Activated T-cell treated with anti-CD3 and anti-CD28 coated beads, Interleukin-2, amount 50 U/mL, for 24 hours (primary cell): ENCODE measurements around the gene LILRB1.
"Not testable (repeated sequence)": the region's sequence is repeated elsewhere in the genome, so short reads cannot be mapped to it uniquely, and the experiment has no call there.

Experiments used
- DNase-seq: peaks from one replicate; pipeline ENCODE4 v3.0.0-alpha.2; 2020
- H3K27ac Mint-ChIP-seq: 2 replicates; pipeline ENCODE4 v1.8.0; 2020; ENCODE audit warnings: mild to moderate bottlenecking, mixed read lengths
- H3K27me3 Mint-ChIP-seq: 2 replicates; pipeline ENCODE4 v1.8.0; 2020; ENCODE audit warnings: mixed read lengths
- H3K36me3 Mint-ChIP-seq: 2 replicates; pipeline ENCODE4 v1.8.0; 2020; ENCODE audit warnings: low read depth, mixed read lengths
- H3K4me1 Mint-ChIP-seq: 2 replicates; pipeline ENCODE4 v1.8.0; 2020; ENCODE audit warnings: low read depth, mixed read lengths
- H3K4me3 Mint-ChIP-seq: 2 replicates; pipeline ENCODE4 v1.8.0; 2020; ENCODE audit warnings: mild to moderate bottlenecking, moderate library complexity, mixed read lengths
- H3K9me3 Mint-ChIP-seq: 2 replicates; pipeline ENCODE4 v1.8.0; 2020; ENCODE audit warnings: mixed read lengths

LILRB1 gene

DNA sequence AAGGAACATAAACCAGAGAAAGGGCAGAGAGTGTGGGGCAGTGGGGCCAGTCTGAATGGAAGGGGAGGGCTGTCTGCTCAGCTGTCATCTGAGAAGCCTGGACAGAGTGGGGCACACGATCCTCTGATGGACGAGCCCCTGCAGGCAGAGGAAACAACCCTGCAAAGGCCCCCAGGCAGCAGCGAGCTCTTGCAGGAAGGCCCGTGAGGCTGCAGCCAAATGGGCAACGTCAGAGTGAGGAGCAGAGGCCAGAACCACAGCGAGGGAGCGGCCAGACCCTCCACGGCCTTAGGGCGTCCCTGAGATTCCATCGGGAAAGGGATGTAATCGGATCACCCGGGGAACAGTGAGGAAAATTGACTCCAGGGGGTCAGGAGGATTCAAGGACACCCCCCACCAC lies 5.8 kb downstream of the LILRB1 start:
- not testable (repeated sequence) for H3K27ac Mint-ChIP-seq, DNase-seq, H3K36me3 Mint-ChIP-seq, H3K4me1 Mint-ChIP-seq, H3K4me3 Mint-ChIP-seq, H3K9me3 Mint-ChIP-seq
- H3K27me3 Mint-ChIP-seq: peaks cover 41% of the 10 kb centered on the region

DNA sequence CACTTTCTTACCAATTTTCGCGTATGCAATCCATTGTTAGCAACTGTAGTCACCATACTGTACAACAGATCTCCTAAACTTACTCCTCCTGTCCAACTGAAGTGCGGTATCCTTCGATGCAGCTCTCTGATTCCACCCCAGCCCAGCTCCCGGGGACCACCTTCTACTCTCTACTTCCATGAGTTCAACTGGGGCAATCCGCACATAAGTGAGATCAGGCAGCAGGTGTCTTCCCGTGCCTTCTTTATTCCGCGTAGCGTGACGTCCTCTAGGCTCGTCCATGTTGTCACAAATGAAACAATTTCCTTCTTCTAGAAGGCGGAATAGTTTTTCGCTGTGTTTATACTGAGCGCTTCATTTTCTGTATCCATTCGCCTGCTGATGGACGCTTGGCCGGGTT lies 8.4 kb downstream of the LILRB1 start:
- no peaks in the 10 kb centered on the region for H3K36me3 Mint-ChIP-seq
- H3K9me3 Mint-ChIP-seq: no peaks in the 10 kb centered on the region
- no peak overlapping the region for H3K27ac Mint-ChIP-seq
- DNase-seq: no peak
- no peak overlapping the region for H3K4me3 Mint-ChIP-seq
- no peaks in the 10 kb centered on the region for H3K4me1 Mint-ChIP-seq
- peaks cover 37% of the 10 kb centered on the region for H3K27me3 Mint-ChIP-seq

DNA sequence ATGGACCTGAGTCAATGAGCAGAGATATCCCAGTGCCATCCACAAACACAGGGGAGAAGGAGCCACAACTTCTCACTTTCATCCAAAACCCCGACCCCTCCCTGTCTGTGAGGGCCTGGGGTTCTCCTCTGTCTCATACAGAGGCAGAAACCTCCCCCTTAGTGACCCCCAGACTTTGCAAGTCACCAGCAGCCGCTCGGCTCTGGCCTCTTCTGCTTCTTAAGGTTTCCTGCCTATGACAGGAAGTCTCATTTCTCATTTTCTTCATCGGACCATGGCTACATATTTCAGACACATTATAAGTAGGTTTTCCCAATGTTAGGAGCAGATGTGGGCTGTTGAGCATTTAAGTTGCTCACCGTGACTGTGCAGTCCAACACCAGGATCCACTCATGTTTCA lies 12.7 kb downstream of the LILRB1 start:
- DNase-seq, H3K4me3 Mint-ChIP-seq, H3K36me3 Mint-ChIP-seq, H3K9me3 Mint-ChIP-seq, H3K4me1 Mint-ChIP-seq, H3K27ac Mint-ChIP-seq: not testable (repeated sequence)
- H3K27me3 Mint-ChIP-seq: peaks cover 22% of the 10 kb centered on the region

DNA sequence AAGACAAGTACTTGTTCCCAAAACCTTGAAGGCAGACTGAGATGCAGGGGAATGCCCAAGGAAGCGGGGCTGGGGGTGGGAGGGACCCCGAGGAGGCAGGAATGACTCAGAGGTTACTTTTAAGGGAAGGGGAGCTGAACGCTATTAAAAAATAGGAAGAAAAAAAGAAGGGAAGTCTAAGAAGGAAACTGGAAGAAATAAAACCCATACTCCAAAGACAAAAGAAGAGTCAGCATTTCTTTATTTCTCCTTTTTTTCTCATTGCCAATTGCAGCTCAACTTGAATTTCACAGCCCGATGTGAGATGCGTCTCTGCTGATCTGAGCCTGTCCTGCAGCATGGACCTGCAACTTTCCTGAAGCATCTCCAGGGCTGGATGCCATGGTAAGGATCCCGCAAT lies 13.3 kb downstream of the LILRB1 start:
- not testable (repeated sequence) for DNase-seq, H3K4me1 Mint-ChIP-seq, H3K27ac Mint-ChIP-seq, H3K9me3 Mint-ChIP-seq, H3K4me3 Mint-ChIP-seq, H3K36me3 Mint-ChIP-seq
- H3K27me3 Mint-ChIP-seq: peaks cover 22% of the 10 kb centered on the region

DNA sequence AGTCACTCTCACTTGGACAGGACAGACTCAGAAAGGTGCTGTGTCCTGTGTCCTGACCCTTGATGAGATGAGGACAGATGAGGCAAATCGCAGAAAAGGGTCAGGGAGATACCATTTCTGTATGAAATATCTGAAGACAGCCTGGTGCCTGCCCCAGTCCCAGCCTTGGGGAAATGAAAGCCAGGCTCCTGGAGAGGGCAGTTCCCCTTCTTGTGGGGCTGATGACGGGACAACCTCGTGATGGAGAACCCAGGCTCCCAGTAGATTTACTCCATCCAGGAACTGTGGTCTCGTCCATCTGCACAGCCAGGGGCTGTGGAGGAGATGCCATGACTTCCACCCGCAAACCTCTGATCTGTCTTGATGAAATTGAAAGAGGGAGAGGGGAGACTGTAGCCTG lies 13.8 kb downstream of the LILRB1 start:
- no peak overlapping the region for H3K4me3 Mint-ChIP-seq
- H3K4me1 Mint-ChIP-seq: no peaks in the 10 kb centered on the region
- peaks cover 22% of the 10 kb centered on the region for H3K27me3 Mint-ChIP-seq
- DNase-seq: no peak
- H3K9me3 Mint-ChIP-seq: no peaks in the 10 kb centered on the region
- H3K36me3 Mint-ChIP-seq: no peaks in the 10 kb centered on the region
- no peak overlapping the region for H3K27ac Mint-ChIP-seq

DNA sequence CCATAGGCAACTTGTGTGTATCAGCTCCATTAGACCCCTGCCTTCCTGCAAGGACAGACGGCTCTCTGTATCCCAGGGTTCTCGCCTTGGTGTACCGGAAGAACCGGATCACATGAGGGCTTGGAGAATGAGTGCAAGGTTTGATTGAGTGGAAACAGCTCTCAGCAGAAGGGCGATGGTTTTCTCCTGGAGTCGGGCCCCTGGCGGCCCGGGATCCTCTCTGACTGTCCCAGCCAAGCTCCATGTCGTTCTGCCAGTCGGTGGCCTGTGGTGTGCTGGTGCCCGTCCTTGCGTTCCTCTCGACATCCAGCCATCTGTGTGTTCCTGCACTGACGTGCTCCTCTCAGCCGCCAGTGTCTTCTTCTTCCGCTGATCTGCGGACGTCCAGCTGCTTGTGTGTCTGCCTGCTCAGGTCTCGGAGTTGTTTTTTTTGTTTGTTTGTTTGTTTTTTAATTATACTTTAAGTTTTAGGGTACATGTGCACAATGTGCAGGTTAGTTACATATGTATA lies 16.1 kb downstream of the LILRB1 start:
- Mint-ChIP-seq H3K27ac (no peak overlapping the region), H3K4me3 (no peak overlapping the region), H3K36me3 (no peaks in the 10 kb centered on the region), H3K9me3 (no peaks in the 10 kb centered on the region), H3K27me3 (peaks cover 15% of the 10 kb centered on the region), H3K4me1 (no peaks in the 10 kb centered on the region)
- DNase-seq: no peak

DNA sequence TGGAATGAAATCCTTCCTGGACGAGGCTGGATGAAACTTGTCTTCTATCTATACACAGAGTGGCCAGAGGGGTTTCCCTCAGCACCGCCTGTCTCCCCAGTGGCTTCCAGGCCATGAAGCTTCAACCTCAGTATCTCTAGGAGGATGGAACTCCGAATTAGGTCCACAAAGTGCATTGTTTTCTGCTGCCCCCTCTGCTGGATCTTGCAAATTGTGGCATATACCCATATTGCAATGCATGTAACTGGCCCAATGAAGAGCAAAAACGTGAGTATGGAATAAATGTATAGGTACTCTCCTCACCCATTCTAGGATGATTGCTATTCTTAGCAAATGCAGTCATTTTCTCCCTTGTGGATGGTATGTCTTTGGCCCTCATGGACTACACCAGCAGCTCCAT lies 17.8 kb downstream of the LILRB1 start:
- Mint-ChIP-seq H3K27me3 (peaks cover 11% of the 10 kb centered on the region), H3K9me3 (no peaks in the 10 kb centered on the region), H3K27ac (no peak overlapping the region), H3K4me3 (no peak overlapping the region), H3K4me1 (no peaks in the 10 kb centered on the region), H3K36me3 (no peaks in the 10 kb centered on the region)
- DNase-seq: no peak

DNA sequence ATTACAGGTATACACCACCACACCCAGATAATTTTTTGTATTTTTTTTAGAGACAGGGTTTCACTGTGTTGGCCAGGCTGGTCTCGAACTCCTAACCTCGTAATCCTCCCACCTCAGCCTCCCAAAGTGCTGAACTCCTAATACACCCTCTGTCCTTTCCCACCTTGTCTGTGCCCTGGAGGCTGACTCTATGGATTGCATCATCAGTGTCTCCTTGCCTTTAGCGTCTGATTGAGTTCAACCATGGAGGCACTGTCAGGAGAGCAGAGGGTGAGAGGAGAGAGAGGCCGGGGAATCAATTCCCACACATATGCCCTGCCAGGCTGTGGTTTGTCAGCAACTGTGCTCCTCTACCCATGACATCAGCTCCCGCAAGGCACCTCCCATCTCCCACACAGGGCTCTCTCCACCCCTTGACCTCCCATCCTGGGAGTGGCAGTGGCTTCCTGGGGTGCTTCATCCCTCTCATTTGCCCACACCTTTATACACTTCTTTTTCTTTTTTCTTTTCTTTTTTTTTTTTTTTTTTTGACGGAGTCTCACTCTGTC lies 19.9 kb downstream of the LILRB1 start:
- Mint-ChIP-seq H3K9me3 (no peaks in the 10 kb centered on the region), H3K4me3 (no peak overlapping the region), H3K36me3 (no peaks in the 10 kb centered on the region), H3K4me1 (no peaks in the 10 kb centered on the region), H3K27me3 (peaks cover 16% of the 10 kb centered on the region), H3K27ac (no peak overlapping the region)
- DNase-seq: no peak

DNA sequence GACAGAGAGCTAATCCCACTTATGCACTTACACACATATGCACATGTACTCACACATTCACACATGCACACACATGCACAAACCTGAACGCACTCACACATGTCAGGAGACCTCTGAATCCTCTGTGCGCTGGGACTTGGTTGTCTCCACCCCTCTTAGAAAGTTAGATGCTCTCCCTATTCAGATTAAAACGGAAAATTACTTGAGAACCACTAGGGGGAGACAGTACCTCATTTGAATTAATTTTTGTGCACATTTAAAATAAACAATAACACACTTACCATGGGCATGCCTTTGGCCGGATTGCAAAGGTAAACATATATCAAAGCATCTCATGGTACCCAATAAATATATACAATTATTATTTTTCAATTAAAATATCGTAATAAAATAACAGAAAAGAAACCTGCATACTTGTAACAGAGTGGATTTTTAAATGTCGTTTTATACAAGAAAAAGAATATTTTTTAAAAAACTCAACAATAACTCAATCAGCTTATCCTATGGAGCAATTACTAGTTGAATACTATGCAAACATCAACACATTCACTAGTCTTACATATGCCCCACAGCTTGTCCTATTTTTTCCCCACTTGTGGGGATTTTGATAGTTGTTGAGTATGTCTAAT lies 23.0 kb downstream of the LILRB1 start:
- Mint-ChIP-seq H3K4me3 (no peak overlapping the region), H3K4me1 (no peaks in the 10 kb centered on the region), H3K36me3 (no peaks in the 10 kb centered on the region), H3K27me3 (peaks cover 19% of the 10 kb centered on the region), H3K9me3 (no peaks in the 10 kb centered on the region), H3K27ac (no peak overlapping the region)
- DNase-seq: no peak

DNA sequence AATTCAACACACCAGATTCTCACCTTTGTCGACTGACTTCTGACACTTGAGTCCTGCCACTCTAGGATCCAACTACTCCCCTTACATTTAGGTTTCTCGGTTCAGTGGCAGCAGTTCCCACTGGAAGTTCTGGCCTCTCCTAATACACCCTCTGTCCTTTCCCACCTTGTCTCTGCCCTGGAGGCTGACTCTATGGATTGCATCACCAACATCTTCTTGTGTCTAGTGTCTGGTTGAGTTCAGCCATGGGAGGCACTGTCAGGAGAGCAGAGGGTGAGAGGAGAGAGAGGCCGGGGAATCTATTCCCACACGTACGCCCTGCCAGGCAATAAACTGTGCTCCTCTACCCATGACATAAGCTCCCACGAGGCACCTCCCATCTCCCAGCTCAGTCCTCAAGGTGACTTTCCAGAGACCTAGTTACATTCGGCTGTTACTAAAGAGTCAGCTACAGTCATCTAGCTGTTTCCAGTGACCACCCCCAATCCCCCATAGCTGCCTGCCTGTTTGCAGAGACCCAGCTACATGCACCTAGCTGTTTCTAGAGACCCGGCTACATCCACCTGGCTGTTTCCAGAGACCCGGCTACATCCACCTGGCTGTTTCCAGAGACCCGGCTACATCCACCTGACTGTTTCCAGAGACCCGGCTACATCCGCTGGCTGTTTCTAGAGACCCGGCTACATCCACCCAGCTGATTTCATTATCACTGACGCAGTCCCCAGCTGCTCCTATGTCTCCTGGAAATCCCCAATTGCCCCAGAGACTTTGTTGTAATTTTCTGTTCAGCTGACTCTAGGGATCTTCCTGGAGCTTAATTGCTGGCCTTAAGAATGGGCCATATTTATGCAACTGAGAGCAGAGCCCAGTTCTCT lies 24.4 kb downstream of the LILRB1 start:
- DNase-seq: no peak
- H3K9me3 Mint-ChIP-seq: no peaks in the 10 kb centered on the region
- H3K4me1 Mint-ChIP-seq: peaks cover 2% of the 10 kb centered on the region
- no peak overlapping the region for H3K27ac Mint-ChIP-seq
- no peaks in the 10 kb centered on the region for H3K36me3 Mint-ChIP-seq
- H3K4me3 Mint-ChIP-seq: no peak overlapping the region
- H3K27me3 Mint-ChIP-seq: peaks cover 28% of the 10 kb centered on the region

DNA sequence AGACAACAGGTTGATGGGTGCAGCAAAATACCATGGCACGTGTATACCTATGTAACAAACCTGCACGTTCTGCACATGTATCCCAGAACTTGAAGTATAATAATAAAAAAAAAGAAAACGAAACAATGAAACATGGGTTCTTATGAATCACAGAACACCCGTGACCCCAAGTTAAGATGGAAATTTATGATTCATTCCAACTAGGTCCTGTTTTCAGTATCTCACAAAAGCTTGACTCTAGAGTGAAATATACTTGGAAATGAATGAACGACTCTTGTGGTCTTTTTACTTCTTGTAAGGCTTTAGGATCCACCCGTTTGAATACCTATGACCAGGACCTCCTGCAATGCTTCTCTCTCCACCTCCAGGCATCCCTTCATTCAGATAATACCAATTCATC lies 29.0 kb downstream of the LILRB1 start:
- Mint-ChIP-seq H3K4me3 (no peak overlapping the region), H3K27me3 (peaks cover 38% of the 10 kb centered on the region), H3K36me3 (no peaks in the 10 kb centered on the region), H3K27ac (no peak overlapping the region), H3K4me1 (peaks cover 2% of the 10 kb centered on the region), H3K9me3 (no peaks in the 10 kb centered on the region)
- DNase-seq: no peak

DNA sequence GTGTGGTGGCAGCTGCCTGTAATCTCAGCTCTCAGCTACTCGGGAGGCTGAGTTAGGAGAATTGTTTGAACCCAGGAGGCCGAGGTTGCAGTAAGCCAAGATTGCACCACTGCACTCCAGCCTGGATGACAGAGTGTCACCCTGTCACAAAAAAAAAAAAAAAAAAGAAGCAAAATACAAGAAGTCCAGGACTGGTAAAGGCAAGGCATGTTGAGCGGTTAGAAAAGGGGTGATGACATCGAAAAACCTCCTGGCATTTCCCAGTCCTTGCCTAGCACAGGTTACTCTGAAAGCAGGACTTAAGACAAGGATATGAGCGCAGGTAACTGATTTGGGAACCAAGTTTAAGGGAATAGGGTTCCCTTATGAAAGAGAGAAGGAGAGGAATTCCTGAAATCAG lies 30.0 kb downstream of the LILRB1 start:
- Mint-ChIP-seq H3K27me3 (peaks cover 32% of the 10 kb centered on the region), H3K4me3 (no peak overlapping the region), H3K4me1 (peaks cover 2% of the 10 kb centered on the region), H3K27ac (no peak overlapping the region), H3K9me3 (no peaks in the 10 kb centered on the region), H3K36me3 (no peaks in the 10 kb centered on the region)
- no peak for DNase-seq

DNA sequence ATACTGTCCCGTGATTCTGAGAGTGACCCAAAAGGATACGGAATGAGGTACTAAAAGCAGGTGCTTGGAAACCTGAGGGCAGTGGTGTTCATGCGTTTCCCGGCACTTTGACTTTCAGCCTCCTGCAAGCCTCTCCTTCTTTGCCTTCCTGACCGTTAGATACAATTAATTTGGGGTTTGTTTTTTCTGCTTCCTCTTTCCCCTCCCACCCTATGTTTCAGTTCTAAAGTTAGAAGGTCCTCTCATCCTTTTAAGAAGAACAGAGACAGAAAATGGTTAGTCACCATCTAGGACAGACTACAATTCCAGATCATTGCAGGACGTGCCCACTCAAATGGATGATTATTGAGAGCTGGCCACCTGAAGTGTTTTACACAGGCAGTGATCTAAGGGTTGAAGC lies 30.7 kb downstream of the LILRB1 start:
- Mint-ChIP-seq H3K4me3 (no peak overlapping the region), H3K4me1 (peaks cover 2% of the 10 kb centered on the region), H3K27ac (no peak overlapping the region), H3K9me3 (no peaks in the 10 kb centered on the region), H3K36me3 (no peaks in the 10 kb centered on the region), H3K27me3 (peaks cover 32% of the 10 kb centered on the region)
- DNase-seq: no peak

DNA sequence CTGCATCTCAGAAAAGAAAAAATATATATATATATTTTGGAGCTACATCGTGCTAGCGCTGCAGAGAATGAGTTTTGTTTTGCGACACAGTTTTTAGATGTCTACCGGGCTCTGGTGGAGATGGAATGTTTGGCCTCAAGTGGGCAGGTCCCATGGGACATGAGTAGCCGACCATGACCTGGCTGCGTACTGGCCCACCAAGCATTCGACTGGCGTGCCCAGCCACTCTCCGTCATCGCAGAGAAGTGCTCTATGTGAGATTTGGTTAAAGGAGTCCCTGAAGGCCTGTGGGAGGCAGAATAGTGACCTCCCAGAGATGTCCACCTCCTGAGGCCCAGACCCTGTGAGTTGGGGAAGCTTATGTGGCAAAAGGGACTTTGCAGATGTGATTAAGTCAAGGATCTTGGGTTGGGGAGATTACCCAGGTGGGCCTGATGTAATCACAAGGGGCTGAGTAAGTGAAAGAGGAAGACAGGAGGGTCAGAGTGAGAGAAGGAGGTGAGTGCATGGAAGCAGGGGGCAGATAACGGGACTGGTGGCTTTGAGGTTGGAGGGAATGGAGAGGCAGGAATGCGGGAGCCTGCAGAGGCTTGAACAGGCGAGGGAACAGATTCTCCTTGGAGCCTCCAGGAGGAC lies 31.7 kb downstream of the LILRB1 start:
- Mint-ChIP-seq H3K4me3 (no peak overlapping the region), H3K9me3 (no peaks in the 10 kb centered on the region), H3K27ac (no peak overlapping the region), H3K27me3 (peaks cover 32% of the 10 kb centered on the region), H3K4me1 (peaks cover 2% of the 10 kb centered on the region), H3K36me3 (no peaks in the 10 kb centered on the region)
- DNase-seq: no peak

DNA sequence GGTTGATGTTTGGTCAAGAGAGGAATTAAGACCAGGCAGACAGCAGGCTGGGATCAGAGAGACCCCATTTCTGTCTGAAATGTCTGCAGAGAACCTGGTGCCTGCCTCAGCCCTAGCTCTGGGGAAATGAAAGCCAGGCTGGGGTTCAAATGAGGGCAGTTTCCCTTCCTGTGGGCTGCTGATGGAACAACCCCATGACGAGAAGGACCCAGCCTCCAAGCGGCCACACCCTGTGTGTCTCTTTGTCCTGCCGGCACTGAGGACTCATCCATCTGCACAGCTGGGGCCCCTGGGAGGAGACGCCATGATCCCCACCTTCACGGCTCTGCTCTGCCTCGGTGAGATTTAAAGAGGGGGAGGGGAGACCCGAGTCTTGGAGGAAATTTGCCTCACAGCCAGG lies 32.4 kb downstream of the LILRB1 start, which contains the start of gene LILRB4:
Gene LILRB4 (plus strand): TSS at position 256 of the 400 bp plus-strand sequence. CDS start 49 bp downstream, at position 305.
- Mint-ChIP-seq H3K27ac (no peak within 1 kb of the TSS), H3K36me3 (no peaks in the 10 kb centered on the region), H3K4me3 (no peak within 1 kb of the TSS), H3K27me3 (peaks cover 32% of the 10 kb centered on the region), H3K9me3 (peaks cover under 1% of the 10 kb centered on the region), H3K4me1 (peaks cover 2% of the 10 kb centered on the region)
- no peak for DNase-seq
